Panc1 (cell line): ENCODE data around the gene HLA-DQA2. TPM values are rescaled to one million over a fixed set of nuclear protein-coding genes. Genes with fewer than 3 reads are reported as not detected.
"Not testable (repeated sequence)": the region's sequence is repeated elsewhere in the genome, so short reads cannot be mapped to it uniquely, and the experiment has no call there.

ENCODE experiments used
- ATAC-seq: fragments of 200-7000 bp; cut with Tn5 transposase; 2 replicates; pipeline ENCODE4 v1.9.1; 2020; ENCODE audit warnings: mild to moderate bottlenecking, moderate library complexity
- BruUV-seq: library from RNA; stranded (reverse); fragments of 400-500 nt; replicated peaks from 2 replicates; lab custom pipeline; 2021; lab: Mats Ljungman, UMichigan
- CTCF ChIA-PET: fragments of 300-600 bp; sonication (Branson Sonifier 250); formaldehyde crosslinking; loops from one replicate; lab custom pipeline; 2022; ENCODE audit warnings: antibody characterized with exemption; lab: Charles Lee
- POLR2A ChIA-PET: fragments of 300-600 bp; sonication (Branson Sonifier 250); formaldehyde crosslinking; loops from one replicate; lab custom pipeline; 2022; ENCODE audit warnings: antibody characterized with exemption; lab: Charles Lee
- DNase-seq: peaks from one replicate; pipeline ENCODE4 v3.0.0-alpha.2; 2010; ENCODE audit warnings: low read depth, low spot score
- H3K27ac ChIP-seq: 2 replicates; pipeline ENCODE4 v1.5.1; 2011; ENCODE audit warnings: mild to moderate bottlenecking, low read length, inconsistent platforms
- H3K27me3 ChIP-seq: fragments of 200-500 bp; sonication (Bioruptor generic); 2 replicates; pipeline ENCODE4 v1.6.0; 2014; ENCODE audit warnings: low read length, inconsistent platforms; ENCODE audit not compliant: control insufficient read depth, insufficient read depth
- H3K36me3 ChIP-seq: fragments of 200-500 bp; sonication (Bioruptor generic); 2 replicates; pipeline ENCODE4 v1.5.1; 2014; ENCODE audit warnings: inconsistent platforms, mild to moderate bottlenecking, low read length, moderate library complexity; ENCODE audit not compliant: control insufficient read depth, insufficient read depth
- H3K4me1 ChIP-seq: 2 replicates; pipeline ENCODE4 v1.5.1; 2011; ENCODE audit warnings: inconsistent platforms, mild to moderate bottlenecking, low read length, moderate library complexity; ENCODE audit not compliant: control insufficient read depth, insufficient read depth
- H3K4me3 ChIP-seq, 2 experiments: 2 replicates each; pipeline ENCODE4 v1.5.1; 2011 to 2012; ENCODE audit warnings: low read depth in 2 of 2, low read length in 2 of 2, mild to moderate bottlenecking in 2 of 2, inconsistent platforms in 1 of 2, moderate library complexity in 1 of 2
- H3K9me3 ChIP-seq: fragments of 200-500 bp; sonication (Bioruptor generic); 2 replicates; pipeline ENCODE4 v1.5.1; 2014; ENCODE audit warnings: low read depth, mild to moderate bottlenecking, inconsistent platforms, low read length, moderate library complexity; ENCODE audit not compliant: control insufficient read depth, insufficient read depth
- POLR2AphosphoS5 ChIP-seq: IDR thresholded peaks from 2 replicates; pipeline ENCODE4 v1.6.1; 2012; ENCODE audit warnings: mild to moderate bottlenecking, low read depth, low read length, moderate library complexity
- SIN3A ChIP-seq: IDR thresholded peaks from 2 replicates; pipeline ENCODE4 v1.6.1; 2012; ENCODE audit warnings: low read depth, mild to moderate bottlenecking, low read length, moderate library complexity, borderline replicate concordance; ENCODE audit not compliant: insufficient read depth
- TCF7L2 ChIP-seq: IDR thresholded peaks from 2 replicates; pipeline ENCODE4 v1.6.1; 2011; ENCODE audit warnings: mild to moderate bottlenecking, low read depth, low read length, inconsistent platforms
- in situ Hi-C: cut with HindIII; loops from 2 replicates; pipeline ENCODE4 v1.10.0; 2016; ENCODE audit warnings: low sequenced_read_pairs, low pct_unique_long_range_greater_than_20kb
- intact Hi-C: fragments of 100-400 bp; cut with micrococcal nuclease; formaldehyde crosslinking; loops from one replicate; pipeline ENCODE4 v1.10.0; 2022; ENCODE audit not compliant: unreplicated experiment
- total RNA-seq: library from RNA; stranded (reverse); gene quantifications from one replicate; pipeline ENCODE4 v1.2.1, GENCODE V29; 2021; ENCODE audit not compliant: unreplicated experiment
- TF ChIP-seq, protein P1 (sequence below), 2 experiments: IDR thresholded peaks; 2 replicates each; pipeline ENCODE4 v1.6.1; 2011 to 2012; ENCODE audit warnings: low read depth in 2 of 2, control low read depth in 1 of 2, low read length in 1 of 2, mild to moderate bottlenecking in 1 of 2, moderate library complexity in 1 of 2; ENCODE audit not compliant: insufficient read depth in 1 of 2
- TF ChIP-seq, protein P2 (sequence below): fragments of 450-650 bp; IDR thresholded peaks from 2 replicates; pipeline ENCODE4 v1.5.1; 2017; ENCODE audit warnings: mild to moderate bottlenecking

The HLA-DQA2 gene
- total RNA-seq, 1 experiment from 2014 or later, result not detected

DNA sequence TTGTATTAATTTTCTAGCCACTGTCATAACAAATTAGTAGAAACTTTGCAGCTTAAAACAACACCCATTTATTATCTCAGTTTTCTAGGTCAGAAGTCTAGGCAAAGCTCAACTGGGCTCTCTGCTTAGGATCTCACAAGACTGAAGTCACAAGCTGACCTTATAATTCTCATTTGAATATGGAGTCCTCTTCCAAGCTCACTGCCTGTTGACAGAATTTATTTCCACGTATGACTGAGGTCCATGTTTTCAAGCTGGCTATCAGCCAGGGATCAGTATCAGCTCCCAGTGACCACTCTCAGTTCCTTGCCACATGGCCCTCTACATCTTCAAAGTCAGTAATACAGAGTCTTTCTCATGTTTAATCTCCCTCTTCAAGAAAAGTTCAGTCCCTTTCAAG lies 33.9 kb downstream of the HLA-DQA2 start:
- in situ Hi-C loops, result no loop called here
- ChIA-PET POLR2A (no interaction called here), CTCF (no interaction called here)
- H3K9me3 ChIP-seq, result no peaks in the 10 kb centered on the region
- BruUV-seq, result no TSS peak
- ATAC-seq (no peak), DNase-seq (no peak)
- no peak overlapping the region for H3K27ac ChIP-seq
- H3K36me3 ChIP-seq, result no peaks in the 10 kb centered on the region
- TF ChIP-seq TCF7L2, result no peak
- no peak for TF ChIP-seq POLR2AphosphoS5
- TF ChIP-seq, protein P1, sequence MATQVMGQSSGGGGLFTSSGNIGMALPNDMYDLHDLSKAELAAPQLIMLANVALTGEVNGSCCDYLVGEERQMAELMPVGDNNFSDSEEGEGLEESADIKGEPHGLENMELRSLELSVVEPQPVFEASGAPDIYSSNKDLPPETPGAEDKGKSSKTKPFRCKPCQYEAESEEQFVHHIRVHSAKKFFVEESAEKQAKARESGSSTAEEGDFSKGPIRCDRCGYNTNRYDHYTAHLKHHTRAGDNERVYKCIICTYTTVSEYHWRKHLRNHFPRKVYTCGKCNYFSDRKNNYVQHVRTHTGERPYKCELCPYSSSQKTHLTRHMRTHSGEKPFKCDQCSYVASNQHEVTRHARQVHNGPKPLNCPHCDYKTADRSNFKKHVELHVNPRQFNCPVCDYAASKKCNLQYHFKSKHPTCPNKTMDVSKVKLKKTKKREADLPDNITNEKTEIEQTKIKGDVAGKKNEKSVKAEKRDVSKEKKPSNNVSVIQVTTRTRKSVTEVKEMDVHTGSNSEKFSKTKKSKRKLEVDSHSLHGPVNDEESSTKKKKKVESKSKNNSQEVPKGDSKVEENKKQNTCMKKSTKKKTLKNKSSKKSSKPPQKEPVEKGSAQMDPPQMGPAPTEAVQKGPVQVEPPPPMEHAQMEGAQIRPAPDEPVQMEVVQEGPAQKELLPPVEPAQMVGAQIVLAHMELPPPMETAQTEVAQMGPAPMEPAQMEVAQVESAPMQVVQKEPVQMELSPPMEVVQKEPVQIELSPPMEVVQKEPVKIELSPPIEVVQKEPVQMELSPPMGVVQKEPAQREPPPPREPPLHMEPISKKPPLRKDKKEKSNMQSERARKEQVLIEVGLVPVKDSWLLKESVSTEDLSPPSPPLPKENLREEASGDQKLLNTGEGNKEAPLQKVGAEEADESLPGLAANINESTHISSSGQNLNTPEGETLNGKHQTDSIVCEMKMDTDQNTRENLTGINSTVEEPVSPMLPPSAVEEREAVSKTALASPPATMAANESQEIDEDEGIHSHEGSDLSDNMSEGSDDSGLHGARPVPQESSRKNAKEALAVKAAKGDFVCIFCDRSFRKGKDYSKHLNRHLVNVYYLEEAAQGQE (IDR thresholded peaks at IDR 0.05; ENCODE audit: insufficient read depth in 1 of 2, low read depth in 2 of 2, low read length in 1 of 2), result no peak
- TF ChIP-seq, protein P2, sequence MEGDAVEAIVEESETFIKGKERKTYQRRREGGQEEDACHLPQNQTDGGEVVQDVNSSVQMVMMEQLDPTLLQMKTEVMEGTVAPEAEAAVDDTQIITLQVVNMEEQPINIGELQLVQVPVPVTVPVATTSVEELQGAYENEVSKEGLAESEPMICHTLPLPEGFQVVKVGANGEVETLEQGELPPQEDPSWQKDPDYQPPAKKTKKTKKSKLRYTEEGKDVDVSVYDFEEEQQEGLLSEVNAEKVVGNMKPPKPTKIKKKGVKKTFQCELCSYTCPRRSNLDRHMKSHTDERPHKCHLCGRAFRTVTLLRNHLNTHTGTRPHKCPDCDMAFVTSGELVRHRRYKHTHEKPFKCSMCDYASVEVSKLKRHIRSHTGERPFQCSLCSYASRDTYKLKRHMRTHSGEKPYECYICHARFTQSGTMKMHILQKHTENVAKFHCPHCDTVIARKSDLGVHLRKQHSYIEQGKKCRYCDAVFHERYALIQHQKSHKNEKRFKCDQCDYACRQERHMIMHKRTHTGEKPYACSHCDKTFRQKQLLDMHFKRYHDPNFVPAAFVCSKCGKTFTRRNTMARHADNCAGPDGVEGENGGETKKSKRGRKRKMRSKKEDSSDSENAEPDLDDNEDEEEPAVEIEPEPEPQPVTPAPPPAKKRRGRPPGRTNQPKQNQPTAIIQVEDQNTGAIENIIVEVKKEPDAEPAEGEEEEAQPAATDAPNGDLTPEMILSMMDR, result no peak
- no peak for TF ChIP-seq SIN3A
- H3K27me3 ChIP-seq, result peaks cover 17% of the 10 kb centered on the region
- H3K4me1 ChIP-seq, result no peaks in the 10 kb centered on the region
- H3K4me3 ChIP-seq, result no peak overlapping the region
- intact Hi-C loops, result no loop called here

DNA sequence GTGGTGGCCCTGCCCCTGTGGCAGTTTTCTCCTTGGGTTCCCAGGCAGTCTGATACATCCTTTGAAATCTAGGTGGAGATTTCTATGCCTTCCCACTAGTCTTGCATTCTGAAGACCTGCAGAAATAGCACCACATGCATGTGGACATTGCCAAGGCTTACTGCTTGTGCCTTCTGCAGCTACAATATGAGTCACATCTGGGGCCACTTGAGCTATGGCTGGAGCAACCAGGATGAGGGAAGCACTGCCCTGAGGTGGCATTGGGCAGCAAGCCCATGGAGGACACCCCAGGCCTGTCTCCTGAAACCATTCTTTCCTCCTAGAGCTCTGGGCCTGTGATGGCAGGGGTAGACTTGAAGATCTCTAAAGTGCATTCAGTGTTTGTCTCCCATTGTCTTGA lies 37.8 kb downstream of the HLA-DQA2 start:
- Histone ChIP-seq H3K9me3 (no peaks in the 10 kb centered on the region), H3K36me3 (no peaks in the 10 kb centered on the region), H3K4me1 (no peaks in the 10 kb centered on the region), H3K4me3 (no peak overlapping the region), H3K27ac (no peak overlapping the region), H3K27me3 (peaks cover 18% of the 10 kb centered on the region)
- POLR2A ChIA-PET, result no interaction called here
- no peak for ATAC-seq
- no TSS peak for BruUV-seq
- CTCF ChIA-PET, result interaction anchor here (0.6 kb wide), 1 partner anchor 127 kb away, joined by 4 read pairs; no protein-coding TSS in a partner anchor
- no peak for DNase-seq
- in situ Hi-C loops (no loop called here), intact Hi-C loops (no loop called here)
- TF ChIP-seq, protein P2, result no peak
- TF ChIP-seq SIN3A, result no peak
- TF ChIP-seq POLR2AphosphoS5, result no peak
- TF ChIP-seq, protein P1 (IDR thresholded peaks at IDR 0.05; ENCODE audit: insufficient read depth in 1 of 2, low read depth in 2 of 2, low read length in 1 of 2), result no peak
- TF ChIP-seq TCF7L2, result no peak

DNA sequence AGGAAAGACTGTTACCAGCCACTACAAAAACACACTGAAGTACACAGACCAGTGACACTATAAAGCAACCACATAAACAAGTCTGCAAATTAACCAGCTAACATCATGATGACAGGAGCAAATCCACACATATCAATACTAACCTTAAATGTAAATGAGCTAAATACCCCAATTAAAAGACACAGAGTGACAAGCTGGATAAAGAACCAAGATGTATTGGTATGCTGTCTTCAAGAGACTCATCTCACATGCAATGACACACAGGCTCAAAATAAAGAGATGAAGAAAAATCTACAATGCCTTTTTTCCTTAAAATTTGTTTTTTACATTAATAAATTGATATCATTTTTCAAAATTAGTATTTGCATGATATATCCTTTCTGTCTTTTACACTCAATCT lies 41.7 kb downstream of the HLA-DQA2 start:
- H3K27me3 ChIP-seq, result peaks cover 20% of the 10 kb centered on the region
- H3K36me3 ChIP-seq, POLR2A ChIA-PET, DNase-seq, ATAC-seq, H3K9me3 ChIP-seq, BruUV-seq, CTCF ChIA-PET, H3K4me1 ChIP-seq, in situ Hi-C loops, H3K4me3 ChIP-seq, H3K27ac ChIP-seq: not testable (repeated sequence)
- intact Hi-C loops, result loop anchor here (10.0 kb wide), 2 partner anchors 78 to 538 kb away; no protein-coding TSS in a partner anchor
